Osteocyte (in vitro differentiated cells): ENCODE measurements around the gene ADAMTS2. TPM values are rescaled to one million over a fixed set of nuclear protein-coding genes. Genes with fewer than 3 reads are reported as not detected.

Source experiments
- DNase-seq: peaks from one replicate; pipeline ENCODE4 v3.0.0; 2021; ENCODE audit warnings: mixed read lengths; ENCODE audit not compliant: unreplicated experiment; ENCODE audit errors: extremely low spot score
- H3K27ac Mint-ChIP-seq: one replicate; pipeline ENCODE4 v1.8.0; 2021; ENCODE audit warnings: mild to moderate bottlenecking, mixed read lengths; ENCODE audit not compliant: unreplicated experiment
- H3K27me3 Mint-ChIP-seq: one replicate; pipeline ENCODE4 v1.8.0; 2021; ENCODE audit warnings: mixed read lengths; ENCODE audit not compliant: unreplicated experiment
- H3K36me3 Mint-ChIP-seq: one replicate; pipeline ENCODE4 v1.8.0; 2021; ENCODE audit warnings: mixed read lengths; ENCODE audit not compliant: unreplicated experiment
- H3K4me1 Mint-ChIP-seq: one replicate; pipeline ENCODE4 v1.8.0; 2021; ENCODE audit warnings: mixed read lengths; ENCODE audit not compliant: unreplicated experiment
- H3K4me3 Mint-ChIP-seq: one replicate; pipeline ENCODE4 v1.8.0; 2021; ENCODE audit warnings: mild to moderate bottlenecking, moderate library complexity, mixed read lengths; ENCODE audit not compliant: unreplicated experiment
- H3K9me3 Mint-ChIP-seq: one replicate; pipeline ENCODE4 v1.8.0; 2021; ENCODE audit warnings: mixed read lengths; ENCODE audit not compliant: unreplicated experiment
- total RNA-seq: library from RNA; stranded (reverse); gene quantifications from 2 replicates; pipeline ENCODE4 v1.2.1, GENCODE V29; 2021
- TF ChIP-seq, protein P1 (sequence below): fragments of 200-600 bp; sonication (generic); IDR thresholded peaks from 2 replicates; pipeline ENCODE4 v1.5.0; 2021; ENCODE audit warnings: antibody characterized with exemption, mild to moderate bottlenecking, moderate library complexity

ADAMTS2 gene
- total RNA-seq, 1 donor from 2014 or later, result 12.2 TPM

DNA sequence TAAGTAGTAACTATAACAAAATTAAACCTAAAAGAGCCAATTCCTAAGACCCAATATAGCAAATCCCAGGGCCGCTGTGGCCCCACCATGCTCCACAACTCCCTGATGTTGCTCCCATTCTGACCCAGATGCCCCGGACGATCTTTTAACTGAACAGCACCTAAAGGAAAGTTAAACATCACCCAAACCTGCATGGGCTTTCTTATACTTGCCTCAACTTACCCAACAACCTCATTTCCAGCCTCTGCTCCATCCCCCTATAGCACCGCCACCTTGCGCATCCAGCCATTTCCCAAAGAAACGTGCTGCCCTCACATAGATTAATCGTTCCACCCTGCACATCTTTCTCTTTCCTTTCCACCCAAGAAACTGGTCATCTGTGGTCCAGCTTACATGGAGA lies 230.5 kb downstream of the ADAMTS2 start:
- no peaks in the 10 kb centered on the region for H3K27me3 Mint-ChIP-seq
- peak; percentile 68 for DNase-seq
- H3K9me3 Mint-ChIP-seq, result peaks cover 37% of the 10 kb centered on the region
- no peak overlapping the region for H3K27ac Mint-ChIP-seq
- no peak overlapping the region for H3K4me3 Mint-ChIP-seq
- H3K4me1 Mint-ChIP-seq, result no peaks in the 10 kb centered on the region
- TF ChIP-seq, protein P1, sequence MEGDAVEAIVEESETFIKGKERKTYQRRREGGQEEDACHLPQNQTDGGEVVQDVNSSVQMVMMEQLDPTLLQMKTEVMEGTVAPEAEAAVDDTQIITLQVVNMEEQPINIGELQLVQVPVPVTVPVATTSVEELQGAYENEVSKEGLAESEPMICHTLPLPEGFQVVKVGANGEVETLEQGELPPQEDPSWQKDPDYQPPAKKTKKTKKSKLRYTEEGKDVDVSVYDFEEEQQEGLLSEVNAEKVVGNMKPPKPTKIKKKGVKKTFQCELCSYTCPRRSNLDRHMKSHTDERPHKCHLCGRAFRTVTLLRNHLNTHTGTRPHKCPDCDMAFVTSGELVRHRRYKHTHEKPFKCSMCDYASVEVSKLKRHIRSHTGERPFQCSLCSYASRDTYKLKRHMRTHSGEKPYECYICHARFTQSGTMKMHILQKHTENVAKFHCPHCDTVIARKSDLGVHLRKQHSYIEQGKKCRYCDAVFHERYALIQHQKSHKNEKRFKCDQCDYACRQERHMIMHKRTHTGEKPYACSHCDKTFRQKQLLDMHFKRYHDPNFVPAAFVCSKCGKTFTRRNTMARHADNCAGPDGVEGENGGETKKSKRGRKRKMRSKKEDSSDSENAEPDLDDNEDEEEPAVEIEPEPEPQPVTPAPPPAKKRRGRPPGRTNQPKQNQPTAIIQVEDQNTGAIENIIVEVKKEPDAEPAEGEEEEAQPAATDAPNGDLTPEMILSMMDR, result no peak
- no peaks in the 10 kb centered on the region for H3K36me3 Mint-ChIP-seq

DNA sequence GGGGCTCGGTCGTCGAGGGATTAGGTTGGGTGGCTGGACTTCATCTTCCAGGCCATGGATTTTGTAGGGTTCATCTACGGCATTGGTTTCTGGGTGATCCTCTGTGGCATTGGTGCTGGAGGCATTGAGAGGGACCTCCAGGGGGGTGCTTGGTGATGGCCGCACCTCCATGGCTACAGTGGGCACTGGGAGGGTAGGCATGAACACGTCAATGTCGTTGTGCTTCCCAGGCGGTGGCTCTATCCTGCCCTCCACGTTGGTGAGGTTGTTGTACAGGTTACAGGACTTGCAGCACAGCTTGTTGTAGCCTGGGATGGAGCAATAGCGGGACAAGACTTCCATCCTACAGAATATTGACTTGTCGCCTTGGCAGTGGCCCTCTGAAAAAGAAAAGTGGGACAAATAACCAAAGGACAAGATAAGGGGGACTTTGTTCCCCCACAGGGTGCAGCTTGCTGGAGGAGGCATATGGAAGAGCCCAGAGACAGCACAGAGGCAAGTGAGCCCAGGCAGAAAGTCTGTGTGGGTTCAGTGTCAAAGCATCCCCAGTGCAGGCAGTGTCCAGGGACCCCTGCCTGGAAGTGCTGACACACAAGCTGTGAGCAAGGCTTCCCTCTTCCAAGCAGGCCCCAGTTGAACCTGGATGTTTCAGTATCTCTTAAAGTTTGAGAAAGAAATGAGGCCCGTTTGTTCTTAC lies 231.2 kb downstream of the ADAMTS2 start:
- DNase-seq, result peak; percentile 62
- no peak overlapping the region for H3K27ac Mint-ChIP-seq
- no peaks in the 10 kb centered on the region for H3K27me3 Mint-ChIP-seq

DNA sequence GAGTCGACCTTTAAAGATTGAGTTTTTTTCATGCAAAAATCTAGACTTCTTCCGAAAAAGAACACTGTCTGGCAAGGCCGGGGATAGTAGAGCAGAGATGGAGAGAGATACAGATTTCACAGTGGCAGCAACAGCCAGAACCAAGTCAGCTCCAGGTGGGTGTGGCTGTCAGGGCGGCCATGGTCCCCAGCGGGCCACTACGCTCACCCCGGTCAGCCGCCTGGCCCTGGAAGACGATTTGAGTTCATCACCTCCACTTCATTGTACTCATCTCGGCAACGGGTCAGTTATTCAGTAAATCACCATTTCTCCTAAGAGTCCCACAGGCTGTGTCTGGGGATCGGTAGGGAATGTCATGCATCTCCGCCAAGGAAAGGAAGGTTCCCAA lies 232.1 kb downstream of the ADAMTS2 start:
- DNase-seq, result peak; percentile 73
- peaks cover 31% of the 10 kb centered on the region for H3K9me3 Mint-ChIP-seq
- H3K4me3 Mint-ChIP-seq, result no peak overlapping the region
- H3K27me3 Mint-ChIP-seq, result no peaks in the 10 kb centered on the region
- TF ChIP-seq, protein P1, result no peak
- H3K4me1 Mint-ChIP-seq, result no peaks in the 10 kb centered on the region
- no peak overlapping the region for H3K27ac Mint-ChIP-seq
- no peaks in the 10 kb centered on the region for H3K36me3 Mint-ChIP-seq

More for the DNA sequence above, 231.2 kb downstream of the ADAMTS2 start:
- H3K4me1 Mint-ChIP-seq, result no peaks in the 10 kb centered on the region
- peaks cover 37% of the 10 kb centered on the region for H3K9me3 Mint-ChIP-seq
- H3K36me3 Mint-ChIP-seq, result no peaks in the 10 kb centered on the region
- TF ChIP-seq, protein P1, result no peak
- no peak overlapping the region for H3K4me3 Mint-ChIP-seq

DNA sequence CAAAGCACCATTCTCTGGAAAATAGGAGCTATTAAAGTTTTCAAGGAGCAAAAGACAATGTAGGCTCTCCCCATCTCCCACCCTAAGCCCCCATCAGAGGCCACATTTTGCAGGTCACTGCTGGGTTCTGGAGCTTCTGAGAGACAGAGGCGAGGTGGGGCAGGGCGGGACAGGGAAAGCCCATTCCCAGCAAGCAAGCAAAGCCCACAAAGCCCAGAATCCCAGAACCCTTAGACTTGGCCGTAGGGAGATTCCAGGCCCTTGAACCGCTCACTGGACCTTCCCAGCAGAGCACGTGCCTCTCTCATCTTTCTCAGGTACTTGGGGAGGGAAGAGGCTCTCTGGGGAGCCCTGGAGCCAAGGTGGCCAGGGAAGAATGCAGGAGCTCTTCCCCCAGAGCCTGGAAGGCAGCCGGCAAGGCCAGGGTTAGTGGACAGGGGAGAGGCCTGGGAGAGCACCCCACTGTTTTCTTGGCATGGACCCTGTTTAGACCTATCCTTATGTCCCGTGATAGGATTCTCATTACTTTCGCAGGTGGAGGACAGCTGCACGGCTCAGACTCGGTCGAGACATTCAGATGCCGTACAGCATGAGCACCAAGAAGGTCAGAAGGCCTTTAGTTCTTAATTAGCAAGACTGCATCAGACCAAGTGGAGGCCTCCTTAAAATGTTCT lies 232.7 kb downstream of the ADAMTS2 start:
- DNase-seq, result peak; percentile 64
- no peaks in the 10 kb centered on the region for H3K4me1 Mint-ChIP-seq
- TF ChIP-seq, protein P1, result no peak
- H3K27ac Mint-ChIP-seq, result no peak overlapping the region
- peaks cover 34% of the 10 kb centered on the region for H3K9me3 Mint-ChIP-seq
- H3K4me3 Mint-ChIP-seq, result no peak overlapping the region
- H3K36me3 Mint-ChIP-seq, result no peaks in the 10 kb centered on the region
- no peaks in the 10 kb centered on the region for H3K27me3 Mint-ChIP-seq
